Activated CD8-positive, alpha-beta T cell treated with anti-CD3 and anti-CD28 coated beads for 36 hours (primary cell): ENCODE measurements around the gene MAST4. TPM values are rescaled to one million over a fixed set of nuclear protein-coding genes. Genes with fewer than 3 reads are reported as not detected.

Experiments used
- ATAC-seq: fragments of 200-7000 bp; cut with Tn5 transposase; one replicate; pipeline ENCODE4 v1.10.0; 2021; ENCODE audit warnings: mild to moderate bottlenecking, moderate library complexity
- CTCF ChIA-PET: fragments of 350-600 bp; sonication (Branson Sonifier 250); formaldehyde crosslinking; loops from one replicate; lab custom pipeline; 2021; ENCODE audit warnings: antibody characterized with exemption; lab: Charles Lee
- POLR2A ChIA-PET: fragments of 350-600 bp; sonication (Branson Sonifier 250); formaldehyde crosslinking; loops from one replicate; lab custom pipeline; 2021; ENCODE audit warnings: antibody characterized with exemption; lab: Charles Lee
- DNase-seq: peaks from one replicate; pipeline ENCODE4 v3.0.0-alpha.2; 2020
- H3K27ac Mint-ChIP-seq: one replicate; pipeline ENCODE4 v1.8.0; 2021; ENCODE audit warnings: mild to moderate bottlenecking, mixed read lengths
- H3K27me3 Mint-ChIP-seq: one replicate; pipeline ENCODE4 v1.8.0; 2021; ENCODE audit warnings: mixed read lengths
- H3K36me3 Mint-ChIP-seq: one replicate; pipeline ENCODE4 v1.8.0; 2021; ENCODE audit warnings: low read depth, mixed read lengths
- H3K4me1 Mint-ChIP-seq: one replicate; pipeline ENCODE4 v1.8.0; 2021; ENCODE audit warnings: low read depth, mixed read lengths
- H3K4me3 Mint-ChIP-seq: one replicate; pipeline ENCODE4 v1.8.0; 2021; ENCODE audit warnings: mild to moderate bottlenecking, moderate library complexity, mixed read lengths
- H3K9me3 Mint-ChIP-seq: one replicate; pipeline ENCODE4 v1.8.0; 2021; ENCODE audit warnings: mixed read lengths
- intact Hi-C: fragments of 100-400 bp; cut with micrococcal nuclease; formaldehyde crosslinking; loops from one replicate; pipeline ENCODE4 v1.10.0; 2022
- total RNA-seq, 2 experiments: library from RNA; stranded (reverse); gene quantifications; one replicate each; pipeline ENCODE4 v1.2.3, GENCODE V29; 2021
- TF ChIP-seq, protein P1 (sequence below): fragments of 200-600 bp; IDR thresholded peaks from one replicate; pipeline ENCODE4 v1.8.0; 2022; ENCODE audit warnings: antibody characterized with exemption, mild to moderate bottlenecking

MAST4 gene
- total RNA-seq, 2 experiments from 2014 or later, result 7.6 to 10.0 TPM

DNA sequence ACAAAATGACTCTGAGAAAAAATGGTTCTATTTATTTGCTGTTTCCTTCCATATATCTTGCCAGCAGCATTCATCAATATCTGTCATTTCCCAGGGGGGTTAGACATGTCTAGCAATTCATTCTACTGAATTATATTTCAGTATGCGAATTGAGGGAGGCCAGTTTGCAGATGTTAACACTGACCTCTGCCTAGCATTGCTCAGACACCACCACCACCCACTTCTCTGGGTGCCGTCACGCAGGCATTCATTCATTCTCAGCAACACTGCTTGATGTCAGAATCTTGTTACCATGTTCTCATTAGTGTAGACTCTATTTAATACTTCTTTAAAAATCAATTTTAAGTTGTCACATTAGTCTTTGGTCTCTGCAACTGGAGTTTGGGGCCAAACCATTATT, 181.7 kb downstream of the MAST4 start:
- DNase-seq (no peak), ATAC-seq (no peak)
- Mint-ChIP-seq H3K27ac (no peak overlapping the region), H3K4me1 (no peaks in the 10 kb centered on the region), H3K36me3 (no peaks in the 10 kb centered on the region), H3K27me3 (peaks cover 4% of the 10 kb centered on the region), H3K4me3 (no peak overlapping the region), H3K9me3 (no peaks in the 10 kb centered on the region)
- intact Hi-C loops, result no loop called here
- ChIA-PET POLR2A (no interaction called here), CTCF (no interaction called here)
- TF ChIP-seq, protein P1, sequence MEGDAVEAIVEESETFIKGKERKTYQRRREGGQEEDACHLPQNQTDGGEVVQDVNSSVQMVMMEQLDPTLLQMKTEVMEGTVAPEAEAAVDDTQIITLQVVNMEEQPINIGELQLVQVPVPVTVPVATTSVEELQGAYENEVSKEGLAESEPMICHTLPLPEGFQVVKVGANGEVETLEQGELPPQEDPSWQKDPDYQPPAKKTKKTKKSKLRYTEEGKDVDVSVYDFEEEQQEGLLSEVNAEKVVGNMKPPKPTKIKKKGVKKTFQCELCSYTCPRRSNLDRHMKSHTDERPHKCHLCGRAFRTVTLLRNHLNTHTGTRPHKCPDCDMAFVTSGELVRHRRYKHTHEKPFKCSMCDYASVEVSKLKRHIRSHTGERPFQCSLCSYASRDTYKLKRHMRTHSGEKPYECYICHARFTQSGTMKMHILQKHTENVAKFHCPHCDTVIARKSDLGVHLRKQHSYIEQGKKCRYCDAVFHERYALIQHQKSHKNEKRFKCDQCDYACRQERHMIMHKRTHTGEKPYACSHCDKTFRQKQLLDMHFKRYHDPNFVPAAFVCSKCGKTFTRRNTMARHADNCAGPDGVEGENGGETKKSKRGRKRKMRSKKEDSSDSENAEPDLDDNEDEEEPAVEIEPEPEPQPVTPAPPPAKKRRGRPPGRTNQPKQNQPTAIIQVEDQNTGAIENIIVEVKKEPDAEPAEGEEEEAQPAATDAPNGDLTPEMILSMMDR, result no peak

DNA sequence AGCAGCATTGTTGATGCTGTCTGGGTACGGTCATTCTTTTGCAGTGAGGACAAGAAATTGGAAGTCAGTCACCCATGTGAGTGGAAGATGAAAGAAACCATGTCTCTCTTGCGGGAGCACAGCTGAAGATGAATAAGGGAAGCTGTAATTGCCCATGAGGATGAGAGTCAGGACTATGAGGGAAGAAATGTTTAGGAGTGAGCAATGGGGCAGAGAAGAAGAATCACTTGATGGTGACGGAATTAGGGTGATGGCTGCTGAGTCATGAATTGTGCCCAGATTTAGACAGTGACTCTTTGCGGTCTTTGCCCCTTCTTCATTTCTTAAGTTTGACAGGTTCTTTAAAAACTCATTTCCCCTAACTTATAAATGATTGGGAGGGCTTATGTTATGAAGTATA, 183.3 kb downstream of the MAST4 start:
- no peak for DNase-seq
- ATAC-seq, result no peak
- no peaks in the 10 kb centered on the region for H3K9me3 Mint-ChIP-seq
- H3K27me3 Mint-ChIP-seq, result peaks cover 4% of the 10 kb centered on the region
- H3K4me3 Mint-ChIP-seq, result no peak overlapping the region
- H3K4me1 Mint-ChIP-seq, result no peaks in the 10 kb centered on the region
- intact Hi-C loops, result no loop called here
- POLR2A ChIA-PET, result no interaction called here
- H3K27ac Mint-ChIP-seq, result no peak overlapping the region
- no peaks in the 10 kb centered on the region for H3K36me3 Mint-ChIP-seq
- CTCF ChIA-PET, result no interaction called here
- TF ChIP-seq, protein P1, result no peak

DNA sequence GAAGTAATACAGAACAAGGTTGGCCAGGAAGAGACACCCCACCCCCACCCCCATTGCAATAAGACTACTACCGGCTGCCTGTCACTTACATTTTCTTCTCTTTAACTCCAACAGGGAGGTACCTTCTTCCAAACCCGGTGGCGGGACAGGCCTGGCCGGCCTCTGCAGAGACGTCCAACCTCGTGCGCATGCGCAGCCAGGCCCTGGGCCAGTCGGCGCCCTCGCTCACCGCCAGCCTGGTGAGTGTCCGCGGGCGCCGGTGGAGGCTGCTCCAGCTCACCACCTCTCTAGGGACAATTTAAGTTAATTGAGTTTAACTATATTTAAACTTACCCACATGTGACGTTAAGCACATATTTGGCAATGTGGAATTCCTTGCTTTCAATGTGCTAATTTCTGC, 192.4 kb downstream of the MAST4 start:
- DNase-seq (no peak), ATAC-seq (no peak)
- Mint-ChIP-seq H3K27me3 (peaks cover 2% of the 10 kb centered on the region), H3K36me3 (no peaks in the 10 kb centered on the region), H3K4me1 (no peaks in the 10 kb centered on the region), H3K9me3 (no peaks in the 10 kb centered on the region), H3K27ac (no peak overlapping the region), H3K4me3 (no peak overlapping the region)
- ChIA-PET POLR2A (no interaction called here), CTCF (interaction anchor here (1.2 kb wide), 1 partner anchor 482 kb away, joined by 3 read pairs; no protein-coding TSS in a partner anchor)
- TF ChIP-seq, protein P1, result no peak
- intact Hi-C loops, result no loop called here

DNA sequence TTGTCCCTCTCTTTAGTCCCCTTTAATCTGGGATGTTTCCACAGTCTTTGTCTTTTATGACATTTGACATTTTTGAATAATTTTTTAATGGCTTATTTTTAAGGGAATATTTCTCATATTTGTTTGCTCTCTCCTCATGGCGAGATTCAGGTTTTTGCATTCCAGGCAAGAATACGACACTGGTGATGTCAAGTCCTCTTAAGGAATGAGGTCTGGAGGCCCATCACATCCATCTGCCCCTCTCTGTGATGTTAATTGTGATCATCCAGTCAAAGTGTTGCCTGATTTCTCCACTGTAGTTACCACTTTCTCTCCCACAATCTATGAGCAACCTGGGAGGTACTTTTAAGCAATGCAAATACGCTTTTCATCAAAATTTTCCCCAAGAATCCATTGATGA, 193.2 kb downstream of the MAST4 start:
- no peaks in the 10 kb centered on the region for H3K4me1 Mint-ChIP-seq
- ChIA-PET CTCF (no interaction called here), POLR2A (no interaction called here)
- H3K4me3 Mint-ChIP-seq, result no peak overlapping the region
- intact Hi-C loops, result no loop called here
- H3K36me3 Mint-ChIP-seq, result no peaks in the 10 kb centered on the region
- TF ChIP-seq, protein P1, result no peak
- peaks cover 2% of the 10 kb centered on the region for H3K27me3 Mint-ChIP-seq
- no peaks in the 10 kb centered on the region for H3K9me3 Mint-ChIP-seq
- DNase-seq (no peak), ATAC-seq (no peak)
- H3K27ac Mint-ChIP-seq, result no peak overlapping the region

DNA sequence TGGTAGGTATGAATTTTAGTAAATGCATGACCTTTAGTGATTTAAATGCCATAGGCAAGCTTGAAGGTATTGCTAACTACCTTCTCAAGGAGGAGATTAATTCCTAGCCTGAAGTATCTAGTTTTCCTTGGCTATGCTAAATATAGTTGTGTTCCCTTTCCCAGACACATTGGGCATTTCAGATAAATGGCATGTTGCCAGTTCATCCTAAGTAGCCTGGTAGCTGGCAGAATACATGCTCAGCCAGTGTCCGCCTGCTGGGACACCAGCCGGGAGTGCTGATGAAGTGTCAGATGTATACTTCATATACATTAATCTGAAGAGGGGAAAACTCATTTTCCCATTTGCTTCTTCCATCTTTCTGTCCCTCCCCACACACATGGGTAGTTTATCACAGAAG, 196.9 kb downstream of the MAST4 start:
- intact Hi-C loops, result no loop called here
- H3K4me1 Mint-ChIP-seq, result no peaks in the 10 kb centered on the region
- POLR2A ChIA-PET, result no interaction called here
- no peak overlapping the region for H3K27ac Mint-ChIP-seq
- peaks cover 13% of the 10 kb centered on the region for H3K27me3 Mint-ChIP-seq
- CTCF ChIA-PET, result no interaction called here
- no peaks in the 10 kb centered on the region for H3K36me3 Mint-ChIP-seq
- ATAC-seq, result no peak
- no peaks in the 10 kb centered on the region for H3K9me3 Mint-ChIP-seq
- TF ChIP-seq, protein P1, result no peak
- no peak for DNase-seq
- H3K4me3 Mint-ChIP-seq, result no peak overlapping the region
